Fibroblast of skin of back (primary cell): ENCODE results near the gene RAB11FIP4.

Experiments
- DNase-seq: peaks from one replicate; pipeline ENCODE4 v3.0.0-alpha.2; 2013

The RAB11FIP4 gene

GRCh38 chr17:31527606-31528005 lies 136.1 kb downstream of the RAB11FIP4 start:
- DNase-seq: peak; percentile 58

DNA sequence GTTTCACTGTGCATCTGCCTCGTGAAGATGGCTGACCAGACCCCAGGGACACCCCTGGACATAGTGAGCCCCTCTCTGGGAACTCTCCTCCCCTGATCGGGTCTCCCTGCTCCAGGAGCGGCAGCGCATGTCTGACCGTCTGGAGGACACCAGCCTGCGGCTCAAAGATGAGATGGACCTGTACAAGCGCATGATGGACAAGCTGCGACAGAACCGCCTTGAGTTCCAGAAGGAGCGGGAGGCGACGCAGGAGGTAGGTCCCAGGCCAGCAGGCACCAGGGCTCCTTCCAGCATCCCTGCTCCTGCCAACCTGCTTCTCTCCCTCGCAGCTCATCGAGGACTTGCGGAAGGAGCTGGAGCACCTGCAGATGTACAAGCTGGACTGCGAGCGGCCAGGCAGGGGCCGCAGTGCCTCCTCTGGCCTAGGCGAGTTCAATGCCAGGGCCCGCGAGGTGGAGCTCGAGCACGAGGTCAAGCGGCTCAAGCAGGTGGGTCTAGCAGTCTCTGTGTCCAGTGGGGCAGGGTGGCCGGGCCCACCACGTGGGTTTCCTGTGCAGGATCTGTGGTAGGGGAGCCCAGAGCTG lies 136.9 kb downstream of the RAB11FIP4 start:
- DNase-seq: no peak

DNA sequence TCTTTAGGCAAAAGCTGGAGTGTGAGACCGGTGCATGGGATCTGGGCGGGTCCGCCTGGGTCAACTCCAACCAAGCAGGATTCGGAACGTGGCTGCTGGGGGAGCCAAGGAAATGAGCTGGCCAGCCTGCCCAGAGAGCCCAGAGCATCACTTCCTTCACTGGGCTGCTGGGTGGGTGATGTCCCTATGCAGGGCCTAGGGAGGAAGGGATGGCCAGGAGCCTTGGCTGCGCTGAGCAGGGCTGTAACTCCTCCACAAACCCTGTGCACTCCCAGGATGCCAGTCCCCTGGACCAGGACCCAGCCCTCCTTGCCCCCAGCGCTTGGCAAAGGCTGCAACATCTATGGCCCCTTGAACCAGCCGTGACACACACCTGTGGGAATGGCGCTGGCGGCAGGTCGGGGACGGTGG lies 138.4 kb downstream of the RAB11FIP4 start:
- no peak for DNase-seq

DNA sequence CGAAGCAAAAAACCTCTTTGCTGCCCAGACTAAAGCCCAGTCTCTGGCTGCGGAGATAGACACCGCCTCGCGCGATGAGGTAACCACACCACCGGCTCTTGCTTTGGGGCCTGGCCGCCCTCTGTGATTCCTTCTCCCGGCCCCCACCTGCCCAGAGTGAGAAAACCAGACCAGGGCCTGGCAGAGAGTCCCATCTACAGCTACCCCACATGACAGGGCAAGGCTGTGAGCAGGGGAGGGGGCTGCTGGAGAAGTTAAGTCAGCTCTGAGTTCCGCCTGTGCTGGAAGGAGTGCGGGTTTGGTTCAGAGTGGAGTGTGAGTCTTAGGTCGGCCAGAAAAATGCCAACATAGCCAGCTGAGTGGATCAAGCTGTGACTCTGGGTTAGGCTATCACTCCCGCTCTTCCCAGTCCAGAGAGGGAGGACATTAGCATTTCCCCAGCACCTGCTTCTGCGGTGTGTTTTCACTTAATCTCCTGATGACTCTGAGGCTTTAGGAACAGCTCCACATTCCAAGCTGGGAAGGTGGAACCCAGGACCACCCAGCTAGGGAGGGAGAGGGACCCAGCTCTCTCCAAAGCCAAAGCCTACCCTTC lies 139.0 kb downstream of the RAB11FIP4 start:
- DNase-seq: no peak

DNA sequence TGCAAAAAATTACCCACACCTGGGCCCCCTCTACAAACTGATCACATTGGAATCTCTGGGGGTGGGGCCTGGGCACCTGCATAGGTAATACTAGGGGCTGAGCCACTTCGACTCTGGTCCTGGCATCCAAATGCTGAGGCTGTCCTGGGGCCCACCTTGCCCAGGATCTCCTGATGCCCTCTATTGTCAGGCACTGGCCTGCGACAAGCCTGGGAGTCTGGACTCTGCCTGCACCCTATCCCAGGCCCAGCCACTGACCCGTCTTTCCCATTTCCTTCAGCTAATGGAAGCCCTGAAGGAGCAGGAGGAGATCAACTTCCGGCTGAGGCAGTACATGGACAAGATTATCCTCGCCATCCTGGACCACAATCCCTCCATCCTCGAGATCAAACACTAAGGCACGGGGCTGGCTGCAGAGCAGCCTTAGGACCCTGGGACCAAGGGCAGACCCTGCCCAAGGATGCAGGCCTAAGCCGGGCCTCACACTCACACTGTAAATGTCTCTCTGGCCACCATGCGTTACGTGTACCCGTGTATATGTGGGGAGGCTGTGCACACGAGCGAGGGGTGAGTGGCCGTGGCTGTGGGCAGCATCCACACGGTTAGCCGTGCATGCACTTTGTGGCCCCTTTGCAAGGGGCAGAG lies 140.0 kb downstream of the RAB11FIP4 start:
- no peak for DNase-seq

DNA sequence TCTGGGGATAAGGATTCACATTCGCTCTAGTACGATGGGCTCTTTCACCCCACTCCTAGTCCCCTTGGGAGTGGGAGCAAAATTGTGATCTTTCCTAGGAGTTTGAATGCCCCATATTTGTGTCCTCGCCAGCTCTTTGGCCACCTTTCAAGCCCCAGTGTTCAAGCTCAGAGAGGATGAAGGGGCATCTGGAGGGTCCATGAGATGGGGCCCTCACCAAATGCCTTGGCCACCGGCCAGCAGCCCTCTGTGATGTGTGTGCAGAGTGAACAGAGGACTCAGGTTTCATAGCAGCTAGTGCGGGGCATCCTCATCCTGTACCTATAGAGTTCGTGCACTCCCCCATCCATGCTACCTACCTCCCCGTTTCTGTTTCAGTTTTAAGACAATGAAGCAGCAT lies 140.6 kb downstream of the RAB11FIP4 start:
- DNase-seq: no peak

DNA sequence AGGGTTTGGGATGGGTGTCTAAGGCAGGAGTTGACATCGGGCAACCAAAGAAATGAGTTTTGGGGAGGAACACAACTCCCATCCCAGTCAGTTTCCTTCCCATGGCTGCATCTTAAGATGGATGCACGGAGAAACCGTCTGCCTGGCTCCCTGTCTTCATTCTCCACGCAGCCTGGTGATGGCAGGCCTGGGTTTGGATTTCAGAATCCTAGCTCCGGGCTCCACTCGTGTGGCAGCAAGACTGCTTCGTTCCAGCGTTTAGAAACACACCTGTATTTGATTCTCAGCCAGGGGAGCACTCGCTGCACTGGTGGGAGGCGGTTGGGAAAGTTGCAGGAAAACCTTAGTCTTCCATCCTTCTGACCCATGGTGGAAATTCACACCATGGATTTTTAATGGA lies 141.1 kb downstream of the RAB11FIP4 start:
- DNase-seq: no peak

GRCh38 chr17:31533546-31534155 lies 142.2 kb downstream of the RAB11FIP4 start:
- peak; percentile 78 for DNase-seq

DNA sequence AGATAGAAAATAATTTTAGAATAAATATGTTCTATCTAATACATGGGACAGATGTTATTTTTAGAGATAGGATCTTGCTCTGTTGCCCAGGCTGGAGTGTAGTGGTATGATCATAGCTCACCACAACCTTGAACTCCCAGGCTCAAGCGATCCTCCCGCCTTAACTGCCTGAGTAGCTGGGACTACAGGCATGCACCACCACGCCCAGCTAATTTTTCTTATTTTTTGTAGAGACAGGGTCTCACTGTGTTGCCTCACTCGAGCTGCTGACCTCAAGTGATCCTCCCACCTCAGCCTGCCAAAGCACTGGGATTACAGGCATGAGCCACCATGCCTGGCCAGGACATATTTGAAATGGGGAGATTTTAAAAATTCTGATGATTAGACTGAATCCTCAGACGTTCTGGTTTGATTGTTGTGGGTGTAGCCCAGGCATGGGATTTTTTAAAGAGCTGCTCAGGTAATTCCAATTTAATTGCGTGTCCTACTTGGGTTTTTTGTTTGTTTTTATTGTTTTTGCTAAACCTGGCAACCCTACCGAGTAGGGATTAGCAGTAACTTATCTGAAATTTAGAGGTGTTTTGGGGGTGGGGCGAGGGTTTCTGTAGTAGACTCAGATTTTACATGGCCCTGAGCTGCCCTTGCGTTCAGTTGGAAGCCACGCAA lies 142.9 kb downstream of the RAB11FIP4 start:
- DNase-seq: no peak

DNA sequence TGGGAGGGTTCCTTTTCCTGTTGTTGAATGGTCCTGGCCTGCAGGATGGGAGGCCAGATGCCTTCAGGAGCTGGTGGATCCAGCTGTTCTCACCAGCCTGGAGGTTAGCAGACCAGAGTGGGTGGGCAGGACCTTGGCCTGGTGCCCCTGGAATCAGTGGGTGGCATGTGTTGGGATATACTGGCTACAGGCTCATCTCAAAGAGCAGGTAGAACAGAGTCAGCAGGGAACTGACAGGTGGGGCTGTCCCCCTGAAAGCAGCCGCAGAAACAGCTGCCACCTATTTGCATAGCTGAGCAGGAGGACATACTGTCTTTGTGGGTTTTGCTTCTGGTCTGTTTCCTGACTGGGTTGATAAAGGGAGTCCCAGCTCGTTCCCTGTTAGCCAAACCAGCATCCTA lies 144.1 kb downstream of the RAB11FIP4 start:
- no peak for DNase-seq

GRCh38 chr17:31536451-31536850 lies 145.0 kb downstream of the RAB11FIP4 start:
- DNase-seq: no peak

DNA sequence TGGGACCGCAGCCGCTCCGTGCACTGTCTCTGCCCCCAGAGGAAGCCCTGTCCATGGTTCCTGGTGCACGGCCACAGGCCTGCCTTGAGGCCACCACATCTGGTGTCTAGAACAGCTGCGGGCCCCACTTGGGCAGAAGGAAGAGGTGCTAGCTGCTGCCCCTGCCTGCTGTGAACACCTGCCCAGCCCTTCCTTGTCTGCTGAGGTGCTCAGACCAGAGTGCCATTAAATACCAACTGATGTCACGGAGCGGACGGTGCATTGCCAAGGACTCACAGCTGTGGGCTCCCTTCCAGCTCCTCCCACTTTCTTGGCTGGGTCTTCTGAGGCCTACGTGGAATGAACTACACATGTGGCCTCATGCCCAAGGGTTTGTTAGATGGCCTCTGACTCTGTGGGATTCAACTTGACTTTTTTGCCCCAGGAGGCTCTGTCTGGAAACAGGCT lies 146.1 kb downstream of the RAB11FIP4 start:
- DNase-seq: peak; percentile 8

- no peak for DNase-seq
Observed at GRCh38 chr17:31538080-31538762, 146.7 kb downstream of the RAB11FIP4 start.

GRCh38 chr17:31540602-31541307 lies 149.3 kb downstream of the RAB11FIP4 start:
- no peak for DNase-seq

DNA sequence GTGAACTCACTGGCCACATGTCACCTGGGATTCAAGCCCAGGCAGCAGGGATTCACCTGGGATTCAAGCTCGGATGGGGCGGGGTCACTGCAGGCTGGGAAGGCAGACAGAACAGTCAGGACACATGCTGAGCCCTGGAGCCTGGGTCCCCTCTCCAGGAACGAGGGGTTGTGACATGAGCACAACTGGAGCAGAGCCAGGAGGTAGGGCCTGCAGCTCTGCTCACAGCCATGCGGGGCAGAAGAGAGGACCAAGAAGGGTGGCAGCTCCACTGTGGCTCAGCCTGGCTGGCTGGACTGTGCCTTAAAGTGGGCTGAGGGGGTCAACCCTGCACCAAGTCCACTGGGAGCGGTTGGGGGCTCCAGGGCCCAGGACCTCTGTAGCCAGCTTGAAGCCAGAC lies 150.1 kb downstream of the RAB11FIP4 start:
- DNase-seq: peak; percentile 21

- DNase-seq: no peak
Observed at GRCh38 chr17:31544186-31544585, 152.7 kb downstream of the RAB11FIP4 start.

GRCh38 chr17:31546650-31547049 lies 155.2 kb downstream of the RAB11FIP4 start:
- DNase-seq: no peak

DNA sequence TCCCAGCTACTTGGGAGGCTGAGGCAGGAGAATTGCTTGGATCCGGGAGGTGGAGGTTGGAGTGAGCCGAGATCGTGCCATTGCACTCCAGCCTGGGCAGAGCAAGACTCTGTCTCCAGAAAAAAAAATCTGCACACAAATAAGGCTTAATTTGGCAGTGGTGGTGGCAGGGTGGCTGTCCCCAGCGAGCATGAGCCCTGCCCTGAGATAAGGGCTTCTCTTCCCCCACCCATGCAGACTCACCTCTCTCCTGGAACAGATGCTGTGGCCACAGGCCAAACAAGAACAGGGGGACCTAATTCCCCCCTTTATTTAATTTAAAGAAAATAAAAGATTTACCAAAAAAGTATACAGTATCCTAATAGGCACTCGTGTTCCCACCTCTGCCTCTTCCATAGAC lies 157.2 kb downstream of the RAB11FIP4 start:
- no peak for DNase-seq

GRCh38 chr17:31549121-31549524 lies 157.6 kb downstream of the RAB11FIP4 start:
- peak; percentile 32 for DNase-seq

- DNase-seq: peak; percentile 91
Observed at GRCh38 chr17:31549525-31550388, 158.3 kb downstream of the RAB11FIP4 start.
